ENCODE measurements around the gene KRT86.
"Not testable (repeated sequence)": the region's sequence is repeated elsewhere in the genome, so short reads cannot be mapped to it uniquely, and the experiment has no call there.

The KRT86 gene

DNA sequence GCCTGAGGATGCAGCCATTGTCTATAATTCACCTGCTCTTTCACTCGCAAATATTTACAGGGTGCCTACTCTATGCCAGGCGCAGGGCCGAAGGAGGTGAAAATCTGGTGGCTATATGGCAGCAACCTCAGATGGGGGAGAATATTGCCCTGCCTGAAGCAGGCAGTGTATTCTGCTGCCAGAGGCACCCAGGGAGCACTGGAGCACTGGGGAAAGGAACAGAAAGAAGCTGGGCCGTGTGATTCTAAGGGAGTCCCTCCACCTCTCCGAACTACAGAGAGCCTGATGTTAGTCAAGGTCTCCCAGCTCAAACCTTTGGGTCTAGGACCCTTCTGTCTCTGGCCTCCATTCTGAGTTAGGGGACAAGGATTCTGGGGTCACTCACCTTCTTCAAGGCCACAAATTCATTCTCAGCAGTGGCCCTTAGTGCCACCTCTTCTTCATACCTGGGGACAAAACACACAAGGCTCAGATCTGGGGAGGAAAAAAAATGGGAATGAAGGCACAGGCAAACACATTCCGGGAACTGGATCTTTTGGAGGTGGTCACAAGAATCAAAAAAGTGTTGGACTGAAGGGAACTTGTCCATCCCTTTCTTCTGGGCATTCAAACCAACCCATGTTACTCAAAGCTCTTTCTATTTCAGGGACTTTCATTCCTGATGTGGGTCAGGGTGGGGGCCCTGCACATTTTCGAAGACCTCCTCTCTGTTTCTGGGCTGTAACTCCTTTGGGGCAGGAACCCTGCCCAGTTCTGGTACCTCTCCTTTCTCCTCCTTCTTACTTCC lies 19.3 kb upstream of the KRT86 start:
- H3K9me3 Mint-ChIP-seq, result no peaks in the 10 kb centered on the region
- H3K27me3 Mint-ChIP-seq, result peaks cover 29% of the 10 kb centered on the region
- H3K4me3 Mint-ChIP-seq, result no peak overlapping the region
- peaks cover 16% of the 10 kb centered on the region for H3K4me1 Mint-ChIP-seq
- no peak overlapping the region for H3K27ac Mint-ChIP-seq
- H3K36me3 Mint-ChIP-seq, result peaks cover 4% of the 10 kb centered on the region

- no peaks in the 10 kb centered on the region for H3K9me3 Mint-ChIP-seq
- H3K4me1 Mint-ChIP-seq, result peaks cover 20% of the 10 kb centered on the region
- peak overlapping the region; percentile 26 for H3K27ac Mint-ChIP-seq
- no peak overlapping the region for H3K4me3 Mint-ChIP-seq
- H3K36me3 Mint-ChIP-seq, result peaks cover 2% of the 10 kb centered on the region
- peaks cover 34% of the 10 kb centered on the region for H3K27me3 Mint-ChIP-seq
Observed at GRCh38 chr12:52255926-52256583, 18.4 kb upstream of the KRT86 start.

- Mint-ChIP-seq H3K27me3 (peaks cover 37% of the 10 kb centered on the region), H3K27ac (no peak overlapping the region), H3K9me3 (no peaks in the 10 kb centered on the region), H3K4me1 (peaks cover 15% of the 10 kb centered on the region), H3K4me3 (no peak overlapping the region), H3K36me3 (peaks cover 2% of the 10 kb centered on the region)
Observed at GRCh38 chr12:52256584-52256935, 17.9 kb upstream of the KRT86 start.

DNA sequence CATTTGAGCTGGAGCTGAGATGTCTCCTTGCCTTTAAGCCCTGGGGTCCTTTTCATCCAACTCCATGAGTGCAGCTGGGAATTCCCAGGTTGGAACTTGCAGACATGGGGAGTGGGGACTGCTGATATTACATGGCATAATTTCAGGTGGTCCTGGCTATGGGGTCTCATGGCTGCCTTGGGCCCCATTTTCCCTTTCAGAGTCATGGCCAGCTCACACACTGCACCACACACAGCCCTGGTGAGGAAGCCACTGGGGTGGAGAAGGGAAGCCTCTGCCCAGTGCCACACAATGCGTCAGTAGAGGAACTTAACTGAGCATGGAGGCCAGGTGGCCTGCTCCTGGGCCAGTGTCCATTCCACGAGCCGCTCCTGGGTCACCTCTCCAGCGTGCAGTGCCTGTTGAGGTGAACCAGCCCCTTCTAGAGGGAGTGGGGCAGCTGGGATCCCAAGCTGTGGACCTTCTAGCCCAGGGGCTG lies 17.3 kb upstream of the KRT86 start:
- Mint-ChIP-seq H3K27ac (no peak overlapping the region), H3K4me1 (peaks cover 11% of the 10 kb centered on the region), H3K27me3 (peaks cover 41% of the 10 kb centered on the region), H3K36me3 (peaks cover 2% of the 10 kb centered on the region), H3K4me3 (no peak overlapping the region), H3K9me3 (no peaks in the 10 kb centered on the region)

GRCh38 chr12:52257922-52258321 lies 16.5 kb upstream of the KRT86 start:
- H3K4me1 Mint-ChIP-seq, result peaks cover 11% of the 10 kb centered on the region

GRCh38 chr12:52258335-52258901 lies 16.0 kb upstream of the KRT86 start:
- peaks cover 2% of the 10 kb centered on the region for H3K36me3 Mint-ChIP-seq
- no peaks in the 10 kb centered on the region for H3K9me3 Mint-ChIP-seq
- no peak overlapping the region for H3K4me3 Mint-ChIP-seq
- peaks cover 11% of the 10 kb centered on the region for H3K4me1 Mint-ChIP-seq
- no peak overlapping the region for H3K27ac Mint-ChIP-seq
- peaks cover 41% of the 10 kb centered on the region for H3K27me3 Mint-ChIP-seq

More at GRCh38 chr12:52257922-52258321, 16.5 kb upstream of the KRT86 start:
- H3K36me3 Mint-ChIP-seq, H3K9me3 Mint-ChIP-seq, H3K4me3 Mint-ChIP-seq, H3K27ac Mint-ChIP-seq: not testable (repeated sequence)
- peaks cover 41% of the 10 kb centered on the region for H3K27me3 Mint-ChIP-seq

- no peaks in the 10 kb centered on the region for H3K9me3 Mint-ChIP-seq
- peaks cover 41% of the 10 kb centered on the region for H3K27me3 Mint-ChIP-seq
- no peak overlapping the region for H3K27ac Mint-ChIP-seq
- H3K4me3 Mint-ChIP-seq, result no peak overlapping the region
- H3K36me3 Mint-ChIP-seq, result peaks cover 2% of the 10 kb centered on the region
- peaks cover 11% of the 10 kb centered on the region for H3K4me1 Mint-ChIP-seq
Observed at GRCh38 chr12:52259657-52260243, 14.7 kb upstream of the KRT86 start.

DNA sequence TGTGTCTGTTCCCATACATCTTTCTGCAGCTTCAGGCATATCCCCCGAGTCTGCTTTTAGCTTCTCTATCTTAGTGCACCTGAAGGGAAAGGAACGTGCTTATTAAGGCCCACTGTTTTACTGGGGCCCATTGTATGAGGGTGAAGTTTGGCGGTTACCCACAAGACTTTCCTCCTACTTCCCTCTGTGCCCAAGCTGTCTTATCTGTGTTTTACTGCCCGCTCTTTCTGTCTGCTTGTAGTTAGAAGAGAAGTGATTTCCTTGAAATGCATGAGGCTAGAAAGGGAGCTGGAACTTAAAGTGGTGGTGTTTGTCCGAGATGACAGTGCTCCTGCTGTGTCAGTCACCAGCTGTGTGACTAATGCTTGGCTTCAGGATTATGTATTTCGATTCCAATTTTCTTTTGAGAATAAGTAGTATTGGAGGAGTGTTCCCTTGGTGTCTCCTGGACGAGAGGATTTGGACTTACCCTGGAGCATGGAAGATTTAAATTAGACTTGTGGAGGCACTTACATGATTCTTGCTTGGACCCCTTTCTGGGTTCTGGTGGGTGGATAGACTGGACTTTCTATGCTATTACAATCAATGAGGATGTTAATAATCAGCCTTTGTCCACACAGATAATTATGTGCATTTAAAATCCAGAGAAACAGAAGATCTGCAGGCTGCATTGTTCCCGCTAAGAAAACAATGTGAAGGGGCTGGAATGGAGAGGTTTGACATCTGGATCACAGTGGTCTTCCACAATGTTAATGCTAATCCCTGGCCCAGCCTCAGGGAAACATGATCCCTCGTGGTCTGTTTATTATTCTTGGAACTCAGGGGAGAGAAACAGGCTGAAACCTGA lies 13.9 kb upstream of the KRT86 start:
- Mint-ChIP-seq H3K27ac (no peak overlapping the region), H3K36me3 (peaks cover 2% of the 10 kb centered on the region), H3K4me3 (no peak overlapping the region), H3K27me3 (peaks cover 40% of the 10 kb centered on the region), H3K4me1 (peaks cover 11% of the 10 kb centered on the region), H3K9me3 (no peaks in the 10 kb centered on the region)

GRCh38 chr12:52261208-52261484 lies 13.3 kb upstream of the KRT86 start:
- H3K4me1 Mint-ChIP-seq, result peaks cover 11% of the 10 kb centered on the region
- no peaks in the 10 kb centered on the region for H3K9me3 Mint-ChIP-seq
- H3K27ac Mint-ChIP-seq, result no peak overlapping the region
- no peak overlapping the region for H3K4me3 Mint-ChIP-seq
- peaks cover 36% of the 10 kb centered on the region for H3K27me3 Mint-ChIP-seq
- H3K36me3 Mint-ChIP-seq, result peaks cover 2% of the 10 kb centered on the region

- Mint-ChIP-seq H3K27me3 (peaks cover 29% of the 10 kb centered on the region), H3K36me3 (no peaks in the 10 kb centered on the region), H3K4me1 (peaks cover 11% of the 10 kb centered on the region), H3K9me3 (no peaks in the 10 kb centered on the region), H3K27ac (no peak overlapping the region), H3K4me3 (no peak overlapping the region)
Observed at GRCh38 chr12:52262286-52262685, 12.2 kb upstream of the KRT86 start.

- H3K27ac Mint-ChIP-seq, result peak overlapping the region; percentile 53
- H3K4me1 Mint-ChIP-seq, result peaks cover 11% of the 10 kb centered on the region
- peaks cover 24% of the 10 kb centered on the region for H3K27me3 Mint-ChIP-seq
- H3K36me3 Mint-ChIP-seq, result no peaks in the 10 kb centered on the region
- no peak overlapping the region for H3K4me3 Mint-ChIP-seq
- H3K9me3 Mint-ChIP-seq, result no peaks in the 10 kb centered on the region
Observed at GRCh38 chr12:52263761-52264434, 10.5 kb upstream of the KRT86 start.

GRCh38 chr12:52264435-52264825 lies 10.0 kb upstream of the KRT86 start:
- Mint-ChIP-seq H3K9me3 (no peaks in the 10 kb centered on the region), H3K27me3 (peaks cover 20% of the 10 kb centered on the region), H3K36me3 (no peaks in the 10 kb centered on the region), H3K4me1 (peaks cover 8% of the 10 kb centered on the region), H3K4me3 (no peak overlapping the region), H3K27ac (no peak overlapping the region)

GRCh38 chr12:52266514-52266913 lies 7.9 kb upstream of the KRT86 start:
- no peaks in the 10 kb centered on the region for H3K4me1 Mint-ChIP-seq
- no peaks in the 10 kb centered on the region for H3K36me3 Mint-ChIP-seq
- H3K27ac Mint-ChIP-seq, result no peak overlapping the region
- H3K4me3 Mint-ChIP-seq, result no peak overlapping the region
- H3K27me3 Mint-ChIP-seq, result peaks cover 15% of the 10 kb centered on the region
- H3K9me3 Mint-ChIP-seq, result no peaks in the 10 kb centered on the region

- Mint-ChIP-seq H3K27ac (no peak overlapping the region), H3K36me3 (no peaks in the 10 kb centered on the region), H3K27me3 (peaks cover 11% of the 10 kb centered on the region), H3K4me3 (no peak overlapping the region), H3K4me1 (no peaks in the 10 kb centered on the region), H3K9me3 (no peaks in the 10 kb centered on the region)
Observed at GRCh38 chr12:52267266-52267665, 7.2 kb upstream of the KRT86 start.

- H3K4me1 Mint-ChIP-seq, result no peaks in the 10 kb centered on the region
- H3K9me3 Mint-ChIP-seq, result no peaks in the 10 kb centered on the region
- no peak overlapping the region for H3K4me3 Mint-ChIP-seq
- no peak overlapping the region for H3K27ac Mint-ChIP-seq
- H3K27me3 Mint-ChIP-seq, result peaks cover 11% of the 10 kb centered on the region
- no peaks in the 10 kb centered on the region for H3K36me3 Mint-ChIP-seq
Observed at GRCh38 chr12:52267699-52268098, 6.7 kb upstream of the KRT86 start.
